ENCODE measurements around the gene LMO2. TPM values are rescaled to one million over a fixed set of nuclear protein-coding genes. Genes with fewer than 3 reads are reported as not detected.
A peak's percentile ranks its signal among the peaks of the same experiment; 100 is the strongest.

Gene LMO2
- total and polyA plus RNA-seq, 2 donors (not counting 3 experiments of a cell fraction or from before 2014, with no cell fraction given) = 60.4 to 66.8 TPM

- TF ChIP-seq FOS (IDR thresholded peaks at IDR 0.05; ENCODE audit: borderline replicate concordance, insufficient read depth, low read length) (peak; percentile 70), POLR2A (IDR thresholded peaks at IDR 0.05; ENCODE audit: low read depth, low read length) (no peak)
- Histone ChIP-seq H3K79me2 (ENCODE audit: control insufficient read depth, insufficient read depth, low read length) (no peaks in the 10 kb centered on the region), H2AFZ (ENCODE audit: low read depth, low read length) (no peak overlapping the region), H4K20me1 (replicated peaks; ENCODE audit: control insufficient read depth, extremely low read depth, insufficient read depth, low read length) (no peaks in the 10 kb centered on the region), H3K27ac (ENCODE audit: insufficient read depth, low read depth, low read length) (no peak overlapping the region), H3K4me3 (replicated peaks in 1 of 3; ENCODE audit: insufficient read depth in 1 of 3, low read depth in 1 of 3, low read length in 3 of 3) (no peak overlapping the region), H3K36me3 (ENCODE audit: control insufficient read depth in 2 of 2, extremely low read depth in 1 of 2, insufficient read depth in 2 of 2, low read length in 2 of 2) (no peaks in the 10 kb centered on the region), H3K9ac (replicated peaks; ENCODE audit: extremely low read depth, insufficient read depth, low read length) (no peak overlapping the region), H3K4me2 (ENCODE audit: insufficient read depth, low read length) (no peak overlapping the region), H3K9me1 (replicated peaks; ENCODE audit: control insufficient read depth, extremely low read depth, insufficient read depth, low read length) (no peaks in the 10 kb centered on the region), H3K4me1 (ENCODE audit: control insufficient read depth, extremely low read depth, insufficient read depth, low read length) (peaks cover 4% of the 10 kb centered on the region), H3K9me3 (replicated peaks; ENCODE audit: control insufficient read depth, insufficient read depth, low read length) (no peaks in the 10 kb centered on the region), H3K27me3 (ENCODE audit: control insufficient read depth in 2 of 2, insufficient read depth in 2 of 2, low read length in 2 of 2) (peaks cover 17 to 21% of the 10 kb centered on the region in 2 experiments)
- FAIRE-seq = peak; percentile 37
- no peak for DNase-seq (ENCODE audit: low read depth, low spot score)
- intact Hi-C loops (cut with micrococcal nuclease) (no loop called here), dilution Hi-C loops (cut with MboI; ENCODE audit: extremely low pct_ligation_motif_present, low sequenced_read_pairs) (no loop called here)
- ChIA-PET CTCF (interaction anchor here (0.8 to 6.8 kb wide), 6 partner anchors 12 to 157 kb away, joined by 3 to 147 read pairs (median 7); no protein-coding TSS in a partner anchor), POLR2A (no interaction called here)
- BruUV-seq (replicated peaks) = no TSS peak
Observed at GRCh38 chr11:33830903-33831648, 60.8 kb downstream of the LMO2 start.

- DNase-seq (ENCODE audit: low read depth, low spot score) (peak; percentile 76), FAIRE-seq (peak; percentile 85)
- ChIA-PET CTCF (interaction anchor here (0.7 to 6.8 kb wide), 17 partner anchors 10 to 1038 kb away, joined by 3 to 147 read pairs (median 4); no protein-coding TSS in a partner anchor), POLR2A (no interaction called here)
- Histone ChIP-seq H3K9ac (replicated peaks; ENCODE audit: extremely low read depth, insufficient read depth, low read length) (no peak overlapping the region), H3K27ac (ENCODE audit: insufficient read depth, low read depth, low read length) (no peak overlapping the region), H3K79me2 (ENCODE audit: control insufficient read depth, insufficient read depth, low read length) (no peaks in the 10 kb centered on the region), H3K9me1 (replicated peaks; ENCODE audit: control insufficient read depth, extremely low read depth, insufficient read depth, low read length) (no peaks in the 10 kb centered on the region), H4K20me1 (replicated peaks; ENCODE audit: control insufficient read depth, extremely low read depth, insufficient read depth, low read length) (no peaks in the 10 kb centered on the region), H3K36me3 (ENCODE audit: control insufficient read depth in 2 of 2, extremely low read depth in 1 of 2, insufficient read depth in 2 of 2, low read length in 2 of 2) (no peaks in the 10 kb centered on the region), H3K4me3 (replicated peaks in 1 of 3; ENCODE audit: insufficient read depth in 1 of 3, low read depth in 1 of 3, low read length in 3 of 3) (peak overlapping the region; percentile 0 to 29 (median 25)), H3K4me2 (ENCODE audit: insufficient read depth, low read length) (peak overlapping the region; percentile 67), H3K27me3 (ENCODE audit: control insufficient read depth in 2 of 2, insufficient read depth in 2 of 2, low read length in 2 of 2) (peaks cover 17 to 19% of the 10 kb centered on the region in 2 experiments), H2AFZ (ENCODE audit: low read depth, low read length) (peak overlapping the region; percentile 49), H3K4me1 (ENCODE audit: control insufficient read depth, extremely low read depth, insufficient read depth, low read length) (peaks cover 4% of the 10 kb centered on the region), H3K9me3 (replicated peaks; ENCODE audit: control insufficient read depth, insufficient read depth, low read length) (no peaks in the 10 kb centered on the region)
- dilution Hi-C loops (cut with MboI; ENCODE audit: extremely low pct_ligation_motif_present, low sequenced_read_pairs) (no loop called here), intact Hi-C loops (cut with micrococcal nuclease) (loop anchor here (1.0 to 2.0 kb wide), 6 partner anchors 21 to 669 kb away; partner anchors contain the start of gene CSTF3)
- no peak for TF ChIP-seq MYC (IDR thresholded peaks at IDR 0.05; ENCODE audit: low read depth, low read length)
- TF ChIP-seq CTCF (IDR thresholded peaks at IDR 0.05; ENCODE audit: extremely low read depth in 1 of 2, insufficient read depth in 1 of 2, low read depth in 1 of 2, low read length in 2 of 2) = peak; percentile 74 to 81
- BruUV-seq (replicated peaks) = no TSS peak
Observed at GRCh38 chr11:33829430-33830141, 62.3 kb downstream of the LMO2 start.

Measured in endothelial cell of umbilical vein (primary cell).